H1 (cell line): Measurements from ENCODE around the gene ASPDH. TPM values are rescaled to one million over a fixed set of nuclear protein-coding genes. Genes with fewer than 3 reads are reported as not detected.

Experiments used
- ASH2L ChIP-seq: fragments of 200-600, 300-600 bp; sonication (generic); IDR thresholded peaks from one replicate; pipeline ENCODE4 v1.7.1; 2017; ENCODE audit warnings: low read length
- CHD1 ChIP-seq: IDR thresholded peaks from 2 replicates; pipeline ENCODE4 v1.6.1; 2012; ENCODE audit warnings: low read depth, low read length, improper control_type of control experiment
- GABPA ChIP-seq: IDR thresholded peaks from 2 replicates; pipeline ENCODE4 v1.6.1; 2011; ENCODE audit warnings: mild to moderate bottlenecking, low read length, moderate library complexity, borderline replicate concordance; ENCODE audit not compliant: insufficient read depth
- JUN ChIP-seq: IDR thresholded peaks from 2 replicates; pipeline ENCODE4 v1.6.1; 2011; ENCODE audit warnings: low read depth, mild to moderate bottlenecking, improper control_type of control experiment, low read length
- KDM5A ChIP-seq: fragments of 200-600 bp; IDR thresholded peaks from 2 replicates; pipeline ENCODE4 v1.7.1; 2012; ENCODE audit warnings: mild to moderate bottlenecking, low read length, inconsistent platforms, mixed read lengths
- YY1 ChIP-seq: IDR thresholded peaks from 2 replicates; pipeline ENCODE4 v1.6.1; 2011; ENCODE audit warnings: low read depth, mild to moderate bottlenecking, low read length
- polyA plus RNA-seq, 7 experiments: library from polyadenylated mRNA; depleted of rRNA in 3 of 7; stranded (reverse) in 5 of 7; unstranded in 2 of 7; fragments of >200 nt in 5 of 7; fragments of 200-250 nt in 2 of 7; gene quantifications; 1 replicate in 5 of 7; 2 replicates in 1 of 7; 4 replicates in 1 of 7; pipeline versions ENCODE4 v1.2.1 to v1.2.3, GENCODE V29; 2011 to 2013; ENCODE audit warnings: missing spikeins in 2 of 7, mixed read lengths in 2 of 7
- total RNA-seq: library from RNA; stranded (reverse); fragmentation: NEBNext Ultra II Directional; extraction: Animal tissue kit (Norgen Biotek cat#: 25700); gene quantifications from 2 replicates; pipeline ENCODE4 v1.2.1, GENCODE V29; 2021
- TF ChIP-seq, protein P1 (sequence below): fragments of 300-600 bp; sonication (generic); IDR thresholded peaks from 2 replicates; pipeline ENCODE4 v1.7.1; 2012; ENCODE audit warnings: low read length, moderate library complexity, mild to moderate bottlenecking, inconsistent platforms; ENCODE audit not compliant: insufficient replicate concordance

The ASPDH gene
- total and polyA plus RNA-seq, 2 of the 8 experiments (the other 6 are each of a cell fraction or from before 2014, with no cell fraction given), result not detected

DNA sequence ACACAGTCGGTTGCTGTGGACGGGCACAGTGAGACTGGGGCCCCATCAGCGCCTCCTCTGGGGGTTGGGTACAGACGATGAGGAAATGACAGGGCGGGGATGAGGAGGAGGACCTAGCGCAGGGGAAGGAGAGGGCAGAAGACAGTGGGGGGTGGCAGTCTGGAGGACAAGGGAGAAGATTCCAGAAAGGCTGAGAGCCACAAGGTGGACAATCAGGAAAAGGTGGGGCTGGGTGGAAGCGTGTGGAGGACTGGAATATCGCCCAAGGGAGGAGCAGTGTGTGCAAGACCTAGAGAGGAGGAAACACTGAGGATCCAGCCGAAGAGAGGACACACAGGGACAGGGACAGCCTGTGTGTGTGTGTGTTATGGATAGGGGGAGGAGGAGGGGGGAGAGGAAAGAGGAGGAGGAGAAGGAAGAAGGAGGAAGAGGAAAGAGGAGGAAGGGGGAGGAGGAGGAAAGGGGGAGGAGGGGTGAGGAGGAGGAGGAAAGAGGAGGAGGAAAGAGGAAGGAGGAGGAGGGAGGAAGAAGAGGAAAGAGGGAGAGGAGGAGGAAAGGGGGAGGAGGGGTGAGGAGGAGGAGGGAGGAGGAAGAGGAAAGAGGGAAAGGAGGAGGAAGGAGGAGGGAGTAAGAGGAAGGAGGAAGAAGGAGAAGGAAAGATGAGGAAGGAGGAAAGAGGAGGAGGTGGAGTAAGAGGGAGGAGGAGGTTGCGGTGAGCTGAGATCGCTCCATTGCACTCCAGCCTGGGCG, 21.2 kb downstream of the ASPDH start (continued):
- TF ChIP-seq, protein P1, sequence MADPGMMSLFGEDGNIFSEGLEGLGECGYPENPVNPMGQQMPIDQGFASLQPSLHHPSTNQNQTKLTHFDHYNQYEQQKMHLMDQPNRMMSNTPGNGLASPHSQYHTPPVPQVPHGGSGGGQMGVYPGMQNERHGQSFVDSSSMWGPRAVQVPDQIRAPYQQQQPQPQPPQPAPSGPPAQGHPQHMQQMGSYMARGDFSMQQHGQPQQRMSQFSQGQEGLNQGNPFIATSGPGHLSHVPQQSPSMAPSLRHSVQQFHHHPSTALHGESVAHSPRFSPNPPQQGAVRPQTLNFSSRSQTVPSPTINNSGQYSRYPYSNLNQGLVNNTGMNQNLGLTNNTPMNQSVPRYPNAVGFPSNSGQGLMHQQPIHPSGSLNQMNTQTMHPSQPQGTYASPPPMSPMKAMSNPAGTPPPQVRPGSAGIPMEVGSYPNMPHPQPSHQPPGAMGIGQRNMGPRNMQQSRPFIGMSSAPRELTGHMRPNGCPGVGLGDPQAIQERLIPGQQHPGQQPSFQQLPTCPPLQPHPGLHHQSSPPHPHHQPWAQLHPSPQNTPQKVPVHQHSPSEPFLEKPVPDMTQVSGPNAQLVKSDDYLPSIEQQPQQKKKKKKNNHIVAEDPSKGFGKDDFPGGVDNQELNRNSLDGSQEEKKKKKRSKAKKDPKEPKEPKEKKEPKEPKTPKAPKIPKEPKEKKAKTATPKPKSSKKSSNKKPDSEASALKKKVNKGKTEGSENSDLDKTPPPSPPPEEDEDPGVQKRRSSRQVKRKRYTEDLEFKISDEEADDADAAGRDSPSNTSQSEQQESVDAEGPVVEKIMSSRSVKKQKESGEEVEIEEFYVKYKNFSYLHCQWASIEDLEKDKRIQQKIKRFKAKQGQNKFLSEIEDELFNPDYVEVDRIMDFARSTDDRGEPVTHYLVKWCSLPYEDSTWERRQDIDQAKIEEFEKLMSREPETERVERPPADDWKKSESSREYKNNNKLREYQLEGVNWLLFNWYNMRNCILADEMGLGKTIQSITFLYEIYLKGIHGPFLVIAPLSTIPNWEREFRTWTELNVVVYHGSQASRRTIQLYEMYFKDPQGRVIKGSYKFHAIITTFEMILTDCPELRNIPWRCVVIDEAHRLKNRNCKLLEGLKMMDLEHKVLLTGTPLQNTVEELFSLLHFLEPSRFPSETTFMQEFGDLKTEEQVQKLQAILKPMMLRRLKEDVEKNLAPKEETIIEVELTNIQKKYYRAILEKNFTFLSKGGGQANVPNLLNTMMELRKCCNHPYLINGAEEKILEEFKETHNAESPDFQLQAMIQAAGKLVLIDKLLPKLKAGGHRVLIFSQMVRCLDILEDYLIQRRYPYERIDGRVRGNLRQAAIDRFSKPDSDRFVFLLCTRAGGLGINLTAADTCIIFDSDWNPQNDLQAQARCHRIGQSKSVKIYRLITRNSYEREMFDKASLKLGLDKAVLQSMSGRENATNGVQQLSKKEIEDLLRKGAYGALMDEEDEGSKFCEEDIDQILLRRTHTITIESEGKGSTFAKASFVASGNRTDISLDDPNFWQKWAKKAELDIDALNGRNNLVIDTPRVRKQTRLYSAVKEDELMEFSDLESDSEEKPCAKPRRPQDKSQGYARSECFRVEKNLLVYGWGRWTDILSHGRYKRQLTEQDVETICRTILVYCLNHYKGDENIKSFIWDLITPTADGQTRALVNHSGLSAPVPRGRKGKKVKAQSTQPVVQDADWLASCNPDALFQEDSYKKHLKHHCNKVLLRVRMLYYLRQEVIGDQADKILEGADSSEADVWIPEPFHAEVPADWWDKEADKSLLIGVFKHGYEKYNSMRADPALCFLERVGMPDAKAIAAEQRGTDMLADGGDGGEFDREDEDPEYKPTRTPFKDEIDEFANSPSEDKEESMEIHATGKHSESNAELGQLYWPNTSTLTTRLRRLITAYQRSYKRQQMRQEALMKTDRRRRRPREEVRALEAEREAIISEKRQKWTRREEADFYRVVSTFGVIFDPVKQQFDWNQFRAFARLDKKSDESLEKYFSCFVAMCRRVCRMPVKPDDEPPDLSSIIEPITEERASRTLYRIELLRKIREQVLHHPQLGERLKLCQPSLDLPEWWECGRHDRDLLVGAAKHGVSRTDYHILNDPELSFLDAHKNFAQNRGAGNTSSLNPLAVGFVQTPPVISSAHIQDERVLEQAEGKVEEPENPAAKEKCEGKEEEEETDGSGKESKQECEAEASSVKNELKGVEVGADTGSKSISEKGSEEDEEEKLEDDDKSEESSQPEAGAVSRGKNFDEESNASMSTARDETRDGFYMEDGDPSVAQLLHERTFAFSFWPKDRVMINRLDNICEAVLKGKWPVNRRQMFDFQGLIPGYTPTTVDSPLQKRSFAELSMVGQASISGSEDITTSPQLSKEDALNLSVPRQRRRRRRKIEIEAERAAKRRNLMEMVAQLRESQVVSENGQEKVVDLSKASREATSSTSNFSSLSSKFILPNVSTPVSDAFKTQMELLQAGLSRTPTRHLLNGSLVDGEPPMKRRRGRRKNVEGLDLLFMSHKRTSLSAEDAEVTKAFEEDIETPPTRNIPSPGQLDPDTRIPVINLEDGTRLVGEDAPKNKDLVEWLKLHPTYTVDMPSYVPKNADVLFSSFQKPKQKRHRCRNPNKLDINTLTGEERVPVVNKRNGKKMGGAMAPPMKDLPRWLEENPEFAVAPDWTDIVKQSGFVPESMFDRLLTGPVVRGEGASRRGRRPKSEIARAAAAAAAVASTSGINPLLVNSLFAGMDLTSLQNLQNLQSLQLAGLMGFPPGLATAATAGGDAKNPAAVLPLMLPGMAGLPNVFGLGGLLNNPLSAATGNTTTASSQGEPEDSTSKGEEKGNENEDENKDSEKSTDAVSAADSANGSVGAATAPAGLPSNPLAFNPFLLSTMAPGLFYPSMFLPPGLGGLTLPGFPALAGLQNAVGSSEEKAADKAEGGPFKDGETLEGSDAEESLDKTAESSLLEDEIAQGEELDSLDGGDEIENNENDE, result no peak
- TF ChIP-seq CHD1 (no peak), ASH2L (no peak), GABPA (no peak), JUN (no peak), YY1 (no peak), KDM5A (no peak)
- TF ChIP-seq, all 59 proteins: peak for 0
